AG10803 (cell line): ENCODE results near the gene CACNA1E.
"Not testable (repeated sequence)": the region's sequence is repeated elsewhere in the genome, so short reads cannot be mapped to it uniquely, and the experiment has no call there.

Experiments used
- DNase-seq: peaks from one replicate; pipeline ENCODE4 v3.0.0; 2010; ENCODE audit warnings: low read depth
- H3K4me3 ChIP-seq: 2 replicates; pipeline ENCODE4 v1.5.1; 2011; ENCODE audit warnings: mild to moderate bottlenecking, low read length, control low read depth
- CTCF ChIP-seq: conservative IDR thresholded peaks from 2 replicates; pipeline ENCODE4 v1.5.1; 2011; ENCODE audit warnings: mild to moderate bottlenecking, low read length, control low read depth, inconsistent platforms

CACNA1E gene

GRCh38 chr1:181818943-181819342 lies 335.6 kb downstream of the CACNA1E start:
- no peak overlapping the region for H3K4me3 ChIP-seq
- no peak for TF ChIP-seq CTCF
- DNase-seq, result no peak

GRCh38 chr1:181821701-181822100 lies 338.4 kb downstream of the CACNA1E start:
- no peak for DNase-seq
- H3K4me3 ChIP-seq, result no peak overlapping the region
- no peak for TF ChIP-seq CTCF

GRCh38 chr1:181832173-181832880 lies 349.0 kb downstream of the CACNA1E start:
- H3K4me3 ChIP-seq, DNase-seq: not testable (repeated sequence)

GRCh38 chr1:181846001-181846645 lies 362.8 kb downstream of the CACNA1E start:
- no peak for DNase-seq
- H3K4me3 ChIP-seq, result no peak overlapping the region
- TF ChIP-seq CTCF, result no peak

- DNase-seq, result no peak
- no peak overlapping the region for H3K4me3 ChIP-seq
- TF ChIP-seq CTCF, result no peak
Observed at GRCh38 chr1:181846681-181847080, 363.4 kb downstream of the CACNA1E start.

- H3K4me3 ChIP-seq, result no peak overlapping the region
- no peak for TF ChIP-seq CTCF
- no peak for DNase-seq
Observed at GRCh38 chr1:181849071-181849470, 365.8 kb downstream of the CACNA1E start.

GRCh38 chr1:181854212-181854611 lies 370.9 kb downstream of the CACNA1E start:
- H3K4me3 ChIP-seq, DNase-seq: not testable (repeated sequence)

GRCh38 chr1:181855380-181855779 lies 372.1 kb downstream of the CACNA1E start:
- DNase-seq, result no peak
- no peak for TF ChIP-seq CTCF
- no peak overlapping the region for H3K4me3 ChIP-seq
